ENCODE results near the gene CCDC142.

DNA sequence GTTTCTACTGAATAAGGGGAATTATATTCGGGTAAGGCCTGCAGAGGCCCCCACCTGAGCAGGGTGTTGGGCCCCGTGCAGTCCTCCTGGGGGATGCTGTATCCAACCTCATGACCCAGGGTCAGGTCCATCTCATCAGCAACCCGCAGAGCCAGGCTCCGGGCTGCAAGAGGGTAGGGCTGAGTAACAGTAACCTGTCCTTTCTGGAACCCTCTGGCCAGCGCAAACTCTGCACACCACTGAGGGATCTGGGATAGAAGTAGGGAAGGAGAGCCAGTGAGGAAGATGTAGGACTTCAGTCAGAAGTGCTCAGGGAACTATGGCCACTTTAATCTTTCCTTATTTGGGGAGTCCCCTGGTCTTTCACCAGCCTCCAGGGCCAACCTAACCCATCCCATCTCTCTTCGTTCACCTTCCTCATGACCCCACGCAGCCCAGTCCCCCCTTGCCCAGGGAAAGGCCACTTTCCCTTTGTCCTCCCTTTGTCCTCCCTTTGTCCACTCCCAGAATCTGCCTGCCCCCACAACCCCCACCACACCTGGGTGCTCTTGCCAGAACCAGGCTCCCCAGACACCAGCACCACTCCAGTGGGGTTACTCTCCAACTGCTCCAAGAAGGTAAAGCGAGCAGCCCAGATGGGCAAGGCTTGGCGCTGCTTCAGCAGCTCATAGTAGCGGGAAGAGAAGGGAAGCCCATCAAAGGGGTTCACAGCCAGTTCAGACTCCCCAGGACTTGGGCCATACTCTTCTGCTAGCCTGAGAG, 42.3 kb upstream of the CCDC142 start:
- TF ChIP-seq, protein P1, sequence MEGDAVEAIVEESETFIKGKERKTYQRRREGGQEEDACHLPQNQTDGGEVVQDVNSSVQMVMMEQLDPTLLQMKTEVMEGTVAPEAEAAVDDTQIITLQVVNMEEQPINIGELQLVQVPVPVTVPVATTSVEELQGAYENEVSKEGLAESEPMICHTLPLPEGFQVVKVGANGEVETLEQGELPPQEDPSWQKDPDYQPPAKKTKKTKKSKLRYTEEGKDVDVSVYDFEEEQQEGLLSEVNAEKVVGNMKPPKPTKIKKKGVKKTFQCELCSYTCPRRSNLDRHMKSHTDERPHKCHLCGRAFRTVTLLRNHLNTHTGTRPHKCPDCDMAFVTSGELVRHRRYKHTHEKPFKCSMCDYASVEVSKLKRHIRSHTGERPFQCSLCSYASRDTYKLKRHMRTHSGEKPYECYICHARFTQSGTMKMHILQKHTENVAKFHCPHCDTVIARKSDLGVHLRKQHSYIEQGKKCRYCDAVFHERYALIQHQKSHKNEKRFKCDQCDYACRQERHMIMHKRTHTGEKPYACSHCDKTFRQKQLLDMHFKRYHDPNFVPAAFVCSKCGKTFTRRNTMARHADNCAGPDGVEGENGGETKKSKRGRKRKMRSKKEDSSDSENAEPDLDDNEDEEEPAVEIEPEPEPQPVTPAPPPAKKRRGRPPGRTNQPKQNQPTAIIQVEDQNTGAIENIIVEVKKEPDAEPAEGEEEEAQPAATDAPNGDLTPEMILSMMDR (IDR thresholded peaks at IDR 0.05) = no peak
- no peak for TF ChIP-seq POLR2A (IDR thresholded peaks at IDR 0.05)
